Measurements from ENCODE around the gene SHROOM3.

DNA sequence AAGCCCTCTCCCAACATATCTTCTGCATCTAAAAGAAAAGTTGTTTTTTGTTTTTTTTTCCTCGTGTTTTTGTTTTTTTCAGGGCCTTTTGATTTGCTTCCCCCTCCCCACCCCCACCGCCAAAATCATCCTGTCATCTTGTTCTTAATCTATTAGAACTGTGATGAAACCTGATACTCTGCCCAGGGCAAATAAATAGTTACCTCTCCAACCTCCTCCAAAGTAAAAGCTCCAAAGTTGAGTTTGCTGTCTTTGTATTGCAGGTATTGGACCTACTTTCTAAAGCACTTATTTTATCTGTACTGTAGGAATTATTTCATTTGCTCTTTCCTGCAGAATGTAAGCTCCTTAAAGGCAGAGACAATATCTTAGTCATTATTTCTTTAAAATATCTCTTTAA is 290.0 kb downstream of the SHROOM3 start:
- TF ChIP-seq POLR2A (IDR thresholded peaks at IDR 0.05) = no peak
- TF ChIP-seq, protein P1, sequence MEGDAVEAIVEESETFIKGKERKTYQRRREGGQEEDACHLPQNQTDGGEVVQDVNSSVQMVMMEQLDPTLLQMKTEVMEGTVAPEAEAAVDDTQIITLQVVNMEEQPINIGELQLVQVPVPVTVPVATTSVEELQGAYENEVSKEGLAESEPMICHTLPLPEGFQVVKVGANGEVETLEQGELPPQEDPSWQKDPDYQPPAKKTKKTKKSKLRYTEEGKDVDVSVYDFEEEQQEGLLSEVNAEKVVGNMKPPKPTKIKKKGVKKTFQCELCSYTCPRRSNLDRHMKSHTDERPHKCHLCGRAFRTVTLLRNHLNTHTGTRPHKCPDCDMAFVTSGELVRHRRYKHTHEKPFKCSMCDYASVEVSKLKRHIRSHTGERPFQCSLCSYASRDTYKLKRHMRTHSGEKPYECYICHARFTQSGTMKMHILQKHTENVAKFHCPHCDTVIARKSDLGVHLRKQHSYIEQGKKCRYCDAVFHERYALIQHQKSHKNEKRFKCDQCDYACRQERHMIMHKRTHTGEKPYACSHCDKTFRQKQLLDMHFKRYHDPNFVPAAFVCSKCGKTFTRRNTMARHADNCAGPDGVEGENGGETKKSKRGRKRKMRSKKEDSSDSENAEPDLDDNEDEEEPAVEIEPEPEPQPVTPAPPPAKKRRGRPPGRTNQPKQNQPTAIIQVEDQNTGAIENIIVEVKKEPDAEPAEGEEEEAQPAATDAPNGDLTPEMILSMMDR (IDR thresholded peaks at IDR 0.05) = no peak

All from Peyer's patch (tissue), 4 donors.